ENCODE results near the gene NEURL1B.
A peak's percentile ranks its signal among the peaks of the same experiment; 100 is the strongest.
"Not testable (repeated sequence)": the region's sequence is repeated elsewhere in the genome, so short reads cannot be mapped to it uniquely, and the experiment has no call there.

Gene NEURL1B

GRCh38 chr5:172640822-172641358 is at the start of gene NEURL1B:
NEURL1B (plus strand) TSS chr5:172641263; CDS start chr5:172641407, 144 bp downstream.
- FAIRE-seq = no peak
- TF ChIP-seq POLR2A (IDR thresholded peaks at IDR 0.05; ENCODE audit: low read depth, low read length) = peak; percentile 41
- DNase-seq (ENCODE audit: insufficient read length, low spot score) = peak; percentile 89

- FAIRE-seq (no peak), DNase-seq (ENCODE audit: insufficient read length, low spot score) (no peak)
- TF ChIP-seq POLR2A (IDR thresholded peaks at IDR 0.05; ENCODE audit: low read depth, low read length) = no peak
These were observed 49.4 kb upstream of the NEURL1B start for GRCh38 chr5:172591636-172592035.

DNA sequence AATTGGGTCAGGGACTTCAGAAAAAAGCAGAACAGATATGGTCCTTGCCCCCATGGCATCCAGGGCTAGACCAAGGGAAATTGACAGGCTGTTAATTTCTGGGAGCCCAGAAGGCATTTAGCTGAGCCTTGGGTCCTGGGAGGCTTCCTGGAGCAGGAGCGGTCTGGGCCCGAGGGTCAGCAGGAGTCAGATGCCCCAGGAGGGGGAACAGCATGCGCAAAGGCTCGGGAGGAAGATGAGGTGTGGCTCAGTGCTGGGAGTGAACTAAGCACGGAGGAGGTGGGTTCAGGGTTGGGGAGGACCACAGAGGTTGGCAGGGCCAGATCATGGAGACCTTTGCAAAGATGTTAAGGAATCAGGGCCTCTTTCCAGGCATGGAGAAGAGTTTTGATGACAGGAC is 48.2 kb upstream of the NEURL1B start:
- TF ChIP-seq POLR2A (IDR thresholded peaks at IDR 0.05; ENCODE audit: low read depth, low read length) = no peak
- DNase-seq (ENCODE audit: insufficient read length, low spot score) (no peak), FAIRE-seq (no peak)

GRCh38 chr5:172593306-172593705 is 47.8 kb upstream of the NEURL1B start:
- no peak for FAIRE-seq
- DNase-seq (ENCODE audit: insufficient read length, low spot score) = no peak
- no peak for TF ChIP-seq POLR2A (IDR thresholded peaks at IDR 0.05; ENCODE audit: low read depth, low read length)

GRCh38 chr5:172593721-172594235 is 47.3 kb upstream of the NEURL1B start:
- DNase-seq (ENCODE audit: insufficient read length, low spot score) (no peak), FAIRE-seq (no peak)
- no peak for TF ChIP-seq POLR2A (IDR thresholded peaks at IDR 0.05; ENCODE audit: low read depth, low read length)

GRCh38 chr5:172594431-172594830 is 46.6 kb upstream of the NEURL1B start:
- no peak for TF ChIP-seq POLR2A (IDR thresholded peaks at IDR 0.05; ENCODE audit: low read depth, low read length)
- no peak for FAIRE-seq
- no peak for DNase-seq (ENCODE audit: insufficient read length, low spot score)

DNA sequence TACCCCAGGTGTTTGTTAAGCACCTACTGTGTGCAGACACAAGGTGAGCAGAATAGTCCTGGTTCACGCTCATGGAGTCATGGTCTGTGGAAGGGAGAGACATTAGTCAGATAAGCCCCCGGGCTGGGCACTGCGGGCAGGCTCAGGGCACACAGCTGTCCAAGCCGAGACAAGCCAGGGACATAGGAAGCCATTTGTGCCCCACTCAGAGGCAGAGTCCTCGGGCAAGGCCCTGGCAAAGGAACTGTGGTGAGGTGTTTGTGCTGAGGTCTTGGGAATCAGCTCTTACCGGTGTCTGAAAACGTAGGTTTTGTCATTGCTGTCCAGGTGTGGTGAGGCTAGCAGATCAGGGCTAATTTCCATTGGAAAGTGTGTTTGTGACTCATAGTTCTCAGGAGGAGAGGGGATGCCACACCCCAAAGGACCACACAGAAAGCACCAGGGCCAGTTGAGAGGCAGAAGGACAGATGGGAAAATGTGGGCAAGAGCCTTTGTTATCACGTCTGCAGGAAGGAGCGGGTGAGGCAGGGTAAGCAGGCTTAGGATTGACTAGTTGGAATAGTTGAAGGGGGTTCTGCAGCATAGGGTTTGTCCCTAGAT is 46.1 kb upstream of the NEURL1B start:
- no peak for TF ChIP-seq POLR2A (IDR thresholded peaks at IDR 0.05; ENCODE audit: low read depth, low read length)
- FAIRE-seq (no peak), DNase-seq (ENCODE audit: insufficient read length, low spot score) (no peak)

- FAIRE-seq (no peak), DNase-seq (ENCODE audit: insufficient read length, low spot score) (no peak)
- no peak for TF ChIP-seq POLR2A (IDR thresholded peaks at IDR 0.05; ENCODE audit: low read depth, low read length)
These were observed 45.2 kb upstream of the NEURL1B start for GRCh38 chr5:172595596-172596455.

- TF ChIP-seq POLR2A (IDR thresholded peaks at IDR 0.05; ENCODE audit: low read depth, low read length) = no peak
- no peak for FAIRE-seq
- no peak for DNase-seq (ENCODE audit: insufficient read length, low spot score)
These were observed 44.3 kb upstream of the NEURL1B start for GRCh38 chr5:172596638-172597231.

DNA sequence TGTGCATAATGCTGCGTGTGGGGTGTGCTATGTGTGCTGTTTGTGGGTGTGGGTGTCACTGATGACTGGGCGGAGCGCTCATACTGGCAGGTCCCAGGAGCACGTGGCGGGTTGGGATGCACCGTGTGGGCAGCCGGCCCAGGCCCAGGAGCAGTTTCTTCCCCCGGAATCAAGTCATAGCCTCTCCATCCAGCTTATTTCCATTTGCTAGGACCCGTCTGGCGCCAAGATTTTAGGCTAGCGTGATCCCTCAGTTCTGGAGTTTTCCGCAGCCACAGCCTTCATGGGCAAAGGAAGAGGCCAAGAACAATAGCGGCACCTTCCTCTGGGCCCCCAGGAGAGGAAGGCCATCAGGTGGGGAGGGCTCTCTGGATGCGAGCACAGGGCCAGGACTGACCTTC is 43.3 kb upstream of the NEURL1B start:
- no peak for TF ChIP-seq POLR2A (IDR thresholded peaks at IDR 0.05; ENCODE audit: low read depth, low read length)
- DNase-seq (ENCODE audit: insufficient read length, low spot score) = no peak
- FAIRE-seq = no peak

GRCh38 chr5:172598251-172599203 is 42.5 kb upstream of the NEURL1B start:
- DNase-seq (ENCODE audit: insufficient read length, low spot score) (no peak), FAIRE-seq (no peak)
- TF ChIP-seq POLR2A (IDR thresholded peaks at IDR 0.05; ENCODE audit: low read depth, low read length) = no peak

- DNase-seq (ENCODE audit: insufficient read length, low spot score) = no peak
- no peak for TF ChIP-seq POLR2A (IDR thresholded peaks at IDR 0.05; ENCODE audit: low read depth, low read length)
- FAIRE-seq = no peak
These were observed 41.9 kb upstream of the NEURL1B start for GRCh38 chr5:172599204-172599567.

DNA sequence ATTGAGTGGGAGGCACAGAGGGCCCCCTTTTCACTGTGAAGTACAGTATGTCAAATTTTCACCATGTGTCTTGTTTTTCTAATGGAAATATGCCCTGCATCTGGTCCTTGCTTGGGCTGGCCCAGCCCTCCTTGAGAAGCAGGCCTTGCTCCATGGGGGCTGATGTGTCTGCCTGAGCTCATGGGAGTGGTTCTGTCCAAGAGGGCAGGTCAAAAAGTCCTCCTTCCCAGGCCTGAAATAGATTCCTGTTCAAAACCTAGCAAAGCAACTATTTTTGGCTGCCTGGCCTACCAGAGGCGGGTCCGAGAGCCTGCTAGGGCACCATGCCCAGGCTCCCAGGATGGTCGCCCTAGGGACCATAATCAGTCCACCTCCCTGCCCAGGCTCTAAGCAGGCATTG is 40.5 kb upstream of the NEURL1B start:
- no peak for DNase-seq (ENCODE audit: insufficient read length, low spot score)
- no peak for FAIRE-seq
- TF ChIP-seq POLR2A (IDR thresholded peaks at IDR 0.05; ENCODE audit: low read depth, low read length) = no peak

DNA sequence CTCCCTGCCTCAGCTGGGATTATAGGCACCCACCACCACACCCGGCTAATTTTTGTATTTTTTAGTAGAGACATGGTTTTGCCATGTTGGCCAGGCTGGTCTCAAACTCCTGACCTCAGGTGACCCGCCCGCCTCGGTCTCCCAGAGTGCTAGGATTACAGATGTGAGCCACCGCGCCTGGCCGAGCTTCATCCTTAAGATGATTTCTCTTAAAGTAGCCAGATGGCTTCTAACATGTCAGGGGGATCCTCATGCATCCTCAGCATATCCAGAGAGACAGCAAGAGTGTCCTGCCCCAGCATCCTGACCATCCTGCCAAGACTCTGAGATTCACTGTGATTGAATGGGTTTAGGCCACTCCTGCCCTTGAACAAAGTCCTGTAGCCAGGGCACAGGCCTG is 39.5 kb upstream of the NEURL1B start:
- not testable (repeated sequence) for DNase-seq (ENCODE audit: insufficient read length, low spot score)

More for the DNA sequence above, 39.5 kb upstream of the NEURL1B start:
- not testable (repeated sequence) for FAIRE-seq

All from H54 (cell line).